Measurements from ENCODE around the gene TRIM56. TPM values are rescaled to one million over a fixed set of nuclear protein-coding genes. Genes with fewer than 3 reads are reported as not detected.

TRIM56 gene
- total RNA-seq, 1 donor from 2014 or later: 6.3 TPM

DNA sequence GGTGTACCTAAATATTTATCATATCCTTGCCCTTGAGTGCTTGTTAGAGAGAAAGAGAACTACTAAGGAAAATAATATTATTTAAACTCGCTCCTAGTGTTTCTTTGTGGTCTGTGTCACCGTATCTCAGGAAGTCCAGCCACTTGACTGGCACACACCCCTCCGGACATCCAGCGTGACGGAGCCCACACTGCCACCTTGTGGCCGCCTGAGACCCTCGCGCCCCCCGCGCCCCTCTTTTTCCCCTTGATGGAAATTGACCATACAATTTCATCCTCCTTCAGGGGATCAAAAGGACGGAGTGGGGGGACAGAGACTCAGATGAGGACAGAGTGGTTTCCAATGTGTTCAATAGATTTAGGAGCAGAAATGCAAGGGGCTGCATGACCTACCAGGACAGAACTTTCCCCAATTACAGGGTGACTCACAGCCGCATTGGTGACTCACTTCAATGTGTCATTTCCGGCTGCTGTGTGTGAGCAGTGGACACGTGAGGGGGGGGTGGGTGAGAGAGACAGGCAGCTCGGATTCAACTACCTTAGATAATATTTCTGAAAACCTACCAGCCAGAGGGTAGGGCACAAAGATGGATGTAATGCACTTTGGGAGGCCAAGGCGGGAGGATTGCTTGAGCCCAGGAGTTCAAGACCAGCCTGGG, 53.1 kb downstream of the TRIM56 start:
- Histone ChIP-seq H3K4me3 (ENCODE audit: low read length in 3 of 3) (peak overlapping the region in 2 of 3 donors; percentile 28 to 30), H3K9me3 (ENCODE audit: control insufficient read depth in 3 of 3, low read length in 3 of 3) (no peaks in the 10 kb centered on the region), H3K27me3 (ENCODE audit: control insufficient read depth in 3 of 3, insufficient read depth in 3 of 3, low read length in 3 of 3) (no peaks in the 10 kb centered on the region), H3K4me1 (ENCODE audit: control insufficient read depth in 3 of 3, insufficient read depth in 3 of 3, low read length in 3 of 3) (peaks cover 7 to 11% (median 8%) of the 10 kb centered on the region in 3 donors), H3K9ac (ENCODE audit: low read depth in 1 of 3, low read length in 3 of 3) (peak overlapping the region in 1 of 3 donors; percentile 3), H3K27ac (ENCODE audit: low read depth, low read length) (peak overlapping the region; percentile 66), H3K36me3 (ENCODE audit: control insufficient read depth in 3 of 3, insufficient read depth in 3 of 3, low read length in 3 of 3) (peaks cover 0 to 2% (median 0%) of the 10 kb centered on the region in 3 donors)

GRCh38 chr7:101140339-101140699, 55.0 kb downstream of the TRIM56 start:
- no peaks in the 10 kb centered on the region for H3K9me3 ChIP-seq (ENCODE audit: control insufficient read depth in 3 of 3, low read length in 3 of 3)
- no peak overlapping the region for H3K27ac ChIP-seq (ENCODE audit: low read depth, low read length)
- H3K4me3 ChIP-seq (ENCODE audit: low read length in 3 of 3): no peak overlapping the region
- H3K27me3 ChIP-seq (ENCODE audit: control insufficient read depth in 3 of 3, insufficient read depth in 3 of 3, low read length in 3 of 3): no peaks in the 10 kb centered on the region
- H3K4me1 ChIP-seq (ENCODE audit: control insufficient read depth in 3 of 3, insufficient read depth in 3 of 3, low read length in 3 of 3): peaks cover 7 to 12% (median 11%) of the 10 kb centered on the region in 3 donors
- H3K36me3 ChIP-seq (ENCODE audit: control insufficient read depth in 3 of 3, insufficient read depth in 3 of 3, low read length in 3 of 3): peaks cover 0 to 2% (median 0%) of the 10 kb centered on the region in 3 donors
- no peak overlapping the region for H3K9ac ChIP-seq (ENCODE audit: low read depth in 1 of 3, low read length in 3 of 3)

GRCh38 chr7:101140746-101141382, 55.6 kb downstream of the TRIM56 start:
- Histone ChIP-seq H3K9ac (ENCODE audit: low read depth in 1 of 3, low read length in 3 of 3) (no peak overlapping the region), H3K4me3 (ENCODE audit: low read length in 3 of 3) (no peak overlapping the region), H3K27ac (ENCODE audit: low read depth, low read length) (no peak overlapping the region), H3K4me1 (ENCODE audit: control insufficient read depth in 3 of 3, insufficient read depth in 3 of 3, low read length in 3 of 3) (peaks cover 7 to 12% (median 11%) of the 10 kb centered on the region in 3 donors), H3K27me3 (ENCODE audit: control insufficient read depth in 3 of 3, insufficient read depth in 3 of 3, low read length in 3 of 3) (peaks cover 0 to 2% (median 1%) of the 10 kb centered on the region in 3 donors), H3K9me3 (ENCODE audit: control insufficient read depth in 3 of 3, low read length in 3 of 3) (no peaks in the 10 kb centered on the region), H3K36me3 (ENCODE audit: control insufficient read depth in 3 of 3, insufficient read depth in 3 of 3, low read length in 3 of 3) (no peaks in the 10 kb centered on the region)

Other genes starting within 250 kb of the TRIM56 start
- 24.5 TPM for gene SLC12A9, start 232.8 kb upstream of the TRIM56 start, total RNA-seq
- gene TRIP6, start 218.1 kb upstream of the TRIM56 start, total RNA-seq: 25.6 TPM
- 25.1 TPM for gene SRRT, start 210.4 kb upstream of the TRIM56 start, total RNA-seq
- gene UFSP1, start 195.8 kb upstream of the TRIM56 start, total RNA-seq: 5.7 TPM
- gene ACHE, start 189.6 kb upstream of the TRIM56 start, total RNA-seq: 36.0 TPM
- gene MUC3A, start 135.9 kb upstream of the TRIM56 start, total RNA-seq: not detected
- not detected for gene MUC12, start 115.9 kb upstream of the TRIM56 start, total RNA-seq
- not detected for gene MUC17, start 65.4 kb upstream of the TRIM56 start, total RNA-seq
- gene SERPINE1, start 41.6 kb downstream of the TRIM56 start, total RNA-seq: 2.1 TPM
- gene AP1S1, start 69.0 kb downstream of the TRIM56 start, total RNA-seq: 27.7 TPM
- not detected for gene VGF, start 80.1 kb downstream of the TRIM56 start, total RNA-seq
- not detected for gene NAT16, start 94.8 kb downstream of the TRIM56 start, total RNA-seq
- gene MOGAT3, start 115.6 kb downstream of the TRIM56 start, total RNA-seq: not detected
- gene PLOD3, start 132.1 kb downstream of the TRIM56 start, total RNA-seq: 20.9 TPM
- 84.0 TPM for gene ZNHIT1, start 132.7 kb downstream of the TRIM56 start, total RNA-seq
- 2.1 TPM for gene CLDN15, start 152.3 kb downstream of the TRIM56 start, total RNA-seq
- 188 TPM for gene FIS1, start 159.6 kb downstream of the TRIM56 start, total RNA-seq
- 17.2 TPM for gene IFT22, start 236.3 kb downstream of the TRIM56 start, total RNA-seq